ENCODE measurements around the gene TECPR1. TPM values are rescaled to one million over a fixed set of nuclear protein-coding genes. Genes with fewer than 3 reads are reported as not detected.
A peak's percentile ranks its signal among the peaks of the same experiment; 100 is the strongest.

TECPR1 gene
- total RNA-seq, 2 experiments from 2014 or later = 23.2 to 36.4 TPM

- Histone ChIP-seq H3K9me2 (ENCODE audit: insufficient read depth, low read length) (no peaks in the 10 kb centered on the region), H4K20me1 (ENCODE audit: insufficient read depth, low read length) (no peaks in the 10 kb centered on the region), H3K79me2 (ENCODE audit: insufficient read depth, low read depth, low read length) (no peaks in the 10 kb centered on the region), H3K4me1 (ENCODE audit: insufficient read depth, low read length, poor library complexity, severe bottlenecking) (no peaks in the 10 kb centered on the region), H3K4me3 (ENCODE audit: low read depth, low read length, poor library complexity, severe bottlenecking) (no peak overlapping the region), H3K36me3 (ENCODE audit: insufficient read depth, low read length) (no peaks in the 10 kb centered on the region), H3K9me3 (ENCODE audit: low read length) (no peaks in the 10 kb centered on the region), H2AFZ (ENCODE audit: low read length) (no peak overlapping the region), H3K4me2 (ENCODE audit: low read length) (no peak overlapping the region), H3K27ac (ENCODE audit: low read depth, low read length, poor library complexity, severe bottlenecking) (no peak overlapping the region)
- CTCF ChIA-PET (ENCODE audit: unreplicated experiment) = no interaction called here
- intact Hi-C loops (cut with micrococcal nuclease; ENCODE audit: unreplicated experiment) = no loop called here
- no peak for DNase-seq (ENCODE audit: low spot score)
- no peak for TF ChIP-seq EZH2phosphoT487 (IDR thresholded peaks at IDR 0.05; ENCODE audit: borderline replicate concordance, low read depth, low read length)
- TF ChIP-seq CTCF (conservative IDR thresholded peaks at IDR 0.05; ENCODE audit: low read length) = no peak
- no TSS peak for BruUV-seq (replicated peaks)
- POLR2A ChIA-PET = no interaction called here
Measured at GRCh38 chr7:98230746-98231471, 21.1 kb downstream of the TECPR1 start.

GRCh38 chr7:98229991-98230745, 21.9 kb downstream of the TECPR1 start:
- Histone ChIP-seq H3K27ac (ENCODE audit: low read depth, low read length, poor library complexity, severe bottlenecking) (no peak overlapping the region), H4K20me1 (ENCODE audit: insufficient read depth, low read length) (no peaks in the 10 kb centered on the region), H2AFZ (ENCODE audit: low read length) (no peak overlapping the region), H3K4me3 (ENCODE audit: low read depth, low read length, poor library complexity, severe bottlenecking) (no peak overlapping the region), H3K4me2 (ENCODE audit: low read length) (no peak overlapping the region), H3K9me3 (ENCODE audit: low read length) (no peaks in the 10 kb centered on the region), H3K79me2 (ENCODE audit: insufficient read depth, low read depth, low read length) (no peaks in the 10 kb centered on the region), H3K9me2 (ENCODE audit: insufficient read depth, low read length) (no peaks in the 10 kb centered on the region), H3K4me1 (ENCODE audit: insufficient read depth, low read length, poor library complexity, severe bottlenecking) (no peaks in the 10 kb centered on the region), H3K36me3 (ENCODE audit: insufficient read depth, low read length) (no peaks in the 10 kb centered on the region)
- TF ChIP-seq CTCF (conservative IDR thresholded peaks at IDR 0.05; ENCODE audit: low read length) = 0 out of 2 replicates have a peak, but pooled peaks have one; percentile 24
- no peak for TF ChIP-seq EZH2phosphoT487 (IDR thresholded peaks at IDR 0.05; ENCODE audit: borderline replicate concordance, low read depth, low read length)
- intact Hi-C loops (cut with micrococcal nuclease; ENCODE audit: unreplicated experiment) = no loop called here
- ChIA-PET POLR2A (no interaction called here), CTCF (ENCODE audit: unreplicated experiment) (no interaction called here)
- DNase-seq (ENCODE audit: low spot score) = peak; percentile 19
- no TSS peak for BruUV-seq (replicated peaks)

DNA sequence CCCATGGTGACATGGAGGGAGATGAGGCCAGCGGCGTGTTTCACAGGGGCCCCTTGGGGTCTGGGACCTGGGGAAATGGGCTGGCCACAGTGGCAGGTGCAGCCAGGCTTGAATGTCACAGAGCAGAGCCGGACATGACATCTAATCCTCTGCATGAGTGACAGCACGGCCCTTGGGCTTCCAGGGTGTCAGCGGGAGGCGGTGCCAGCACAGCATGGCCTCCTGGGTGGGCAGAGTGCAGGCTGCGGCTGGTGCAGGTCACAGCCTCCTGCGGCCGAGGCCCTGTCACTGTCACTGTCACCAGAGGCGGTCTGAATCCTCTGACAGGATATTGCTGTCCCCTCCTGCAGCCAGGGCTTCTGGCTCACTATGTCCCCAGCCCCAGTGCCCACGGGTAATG, 22.6 kb downstream of the TECPR1 start:
- Histone ChIP-seq H4K20me1 (ENCODE audit: insufficient read depth, low read length) (no peaks in the 10 kb centered on the region), H3K9me2 (ENCODE audit: insufficient read depth, low read length) (no peaks in the 10 kb centered on the region), H2AFZ (ENCODE audit: low read length) (no peak overlapping the region), H3K36me3 (ENCODE audit: insufficient read depth, low read length) (no peaks in the 10 kb centered on the region), H3K79me2 (ENCODE audit: insufficient read depth, low read depth, low read length) (no peaks in the 10 kb centered on the region), H3K4me2 (ENCODE audit: low read length) (no peak overlapping the region), H3K4me1 (ENCODE audit: insufficient read depth, low read length, poor library complexity, severe bottlenecking) (no peaks in the 10 kb centered on the region), H3K9me3 (ENCODE audit: low read length) (no peaks in the 10 kb centered on the region), H3K27ac (ENCODE audit: low read depth, low read length, poor library complexity, severe bottlenecking) (no peak overlapping the region), H3K4me3 (ENCODE audit: low read depth, low read length, poor library complexity, severe bottlenecking) (no peak overlapping the region)
- TF ChIP-seq CTCF (conservative IDR thresholded peaks at IDR 0.05; ENCODE audit: low read length) (no peak), EZH2phosphoT487 (IDR thresholded peaks at IDR 0.05; ENCODE audit: borderline replicate concordance, low read depth, low read length) (no peak)
- intact Hi-C loops (cut with micrococcal nuclease; ENCODE audit: unreplicated experiment) = no loop called here
- no peak for DNase-seq (ENCODE audit: low spot score)
- no TSS peak for BruUV-seq (replicated peaks)
- CTCF ChIA-PET (ENCODE audit: unreplicated experiment) = no interaction called here
- POLR2A ChIA-PET = no interaction called here
